ENCODE data around the gene SIL1.

SIL1 gene

DNA sequence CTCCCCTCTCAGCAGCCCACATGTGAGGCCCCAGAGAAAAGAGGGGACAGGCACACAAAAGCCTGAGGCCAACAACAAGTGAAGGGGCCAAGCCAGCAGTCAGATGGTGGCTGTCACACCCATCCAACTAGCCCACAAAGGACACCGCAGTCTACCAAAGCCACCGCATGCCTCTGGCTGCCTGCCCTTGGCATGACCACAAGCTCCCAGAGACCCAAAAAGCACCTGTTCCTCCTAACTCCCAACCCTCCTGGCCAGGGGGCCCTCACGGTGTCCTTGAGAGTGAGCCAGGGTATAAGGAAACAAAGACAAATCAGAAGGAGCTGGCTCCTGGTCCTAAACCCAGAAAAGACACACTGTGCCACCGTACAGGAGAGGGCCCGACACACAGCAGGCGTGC is 245.2 kb downstream of the SIL1 start:
- TF ChIP-seq, protein P1, sequence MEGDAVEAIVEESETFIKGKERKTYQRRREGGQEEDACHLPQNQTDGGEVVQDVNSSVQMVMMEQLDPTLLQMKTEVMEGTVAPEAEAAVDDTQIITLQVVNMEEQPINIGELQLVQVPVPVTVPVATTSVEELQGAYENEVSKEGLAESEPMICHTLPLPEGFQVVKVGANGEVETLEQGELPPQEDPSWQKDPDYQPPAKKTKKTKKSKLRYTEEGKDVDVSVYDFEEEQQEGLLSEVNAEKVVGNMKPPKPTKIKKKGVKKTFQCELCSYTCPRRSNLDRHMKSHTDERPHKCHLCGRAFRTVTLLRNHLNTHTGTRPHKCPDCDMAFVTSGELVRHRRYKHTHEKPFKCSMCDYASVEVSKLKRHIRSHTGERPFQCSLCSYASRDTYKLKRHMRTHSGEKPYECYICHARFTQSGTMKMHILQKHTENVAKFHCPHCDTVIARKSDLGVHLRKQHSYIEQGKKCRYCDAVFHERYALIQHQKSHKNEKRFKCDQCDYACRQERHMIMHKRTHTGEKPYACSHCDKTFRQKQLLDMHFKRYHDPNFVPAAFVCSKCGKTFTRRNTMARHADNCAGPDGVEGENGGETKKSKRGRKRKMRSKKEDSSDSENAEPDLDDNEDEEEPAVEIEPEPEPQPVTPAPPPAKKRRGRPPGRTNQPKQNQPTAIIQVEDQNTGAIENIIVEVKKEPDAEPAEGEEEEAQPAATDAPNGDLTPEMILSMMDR (IDR thresholded peaks at IDR 0.05; ENCODE audit: control extremely low read depth, extremely low read depth, low read depth, missing control alignments), result no peak
- POLR2A ChIA-PET, result no interaction called here
- DNase-seq (ENCODE audit: extremely low spot score), result no peak
- CTCF ChIA-PET, result interaction anchor here (0.9 to 1.6 kb wide), 2 partner anchors 9 to 25 kb away, joined by 4 to 5 read pairs; no protein-coding TSS in a partner anchor

DNA sequence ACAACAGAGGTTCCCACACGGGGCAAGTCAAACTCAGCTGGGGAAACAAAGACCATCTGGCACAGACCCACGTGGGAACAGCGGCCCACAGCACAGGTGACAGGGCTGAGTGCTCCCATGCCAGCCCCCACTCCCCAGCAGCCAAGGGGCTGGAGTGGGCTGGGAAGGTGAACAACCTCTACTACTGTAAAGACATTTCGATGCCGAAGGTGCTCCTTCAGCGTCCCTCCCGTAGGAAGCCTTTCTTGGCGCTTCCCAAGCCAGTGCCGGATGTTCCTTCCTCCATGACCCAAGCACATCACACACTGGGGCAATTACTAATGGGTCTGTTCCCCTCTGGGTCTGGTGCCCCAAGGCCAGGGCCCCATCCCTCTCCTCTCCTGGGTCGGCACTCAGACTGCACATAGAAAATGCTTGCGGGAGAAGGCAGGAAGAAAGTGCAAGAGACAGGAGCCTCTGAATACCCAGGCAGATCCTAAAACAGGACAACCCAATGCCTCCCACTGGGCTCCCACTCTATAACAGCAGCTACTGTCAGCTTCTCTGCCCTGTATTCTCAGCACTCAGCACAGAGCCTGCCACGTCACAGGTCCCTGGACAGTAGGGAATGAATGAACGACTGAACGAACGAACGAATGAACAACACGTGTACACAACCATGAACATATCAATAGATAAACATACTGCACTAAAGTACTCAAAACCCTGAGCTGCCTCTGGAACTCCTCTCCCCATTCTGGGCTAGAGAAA is 246.0 kb downstream of the SIL1 start:
- DNase-seq (ENCODE audit: extremely low spot score), result no peak
- POLR2A ChIA-PET, result no interaction called here
- TF ChIP-seq, protein P1 (IDR thresholded peaks at IDR 0.05; ENCODE audit: control extremely low read depth, extremely low read depth, low read depth, missing control alignments), result no peak
- CTCF ChIA-PET, result no interaction called here

DNA sequence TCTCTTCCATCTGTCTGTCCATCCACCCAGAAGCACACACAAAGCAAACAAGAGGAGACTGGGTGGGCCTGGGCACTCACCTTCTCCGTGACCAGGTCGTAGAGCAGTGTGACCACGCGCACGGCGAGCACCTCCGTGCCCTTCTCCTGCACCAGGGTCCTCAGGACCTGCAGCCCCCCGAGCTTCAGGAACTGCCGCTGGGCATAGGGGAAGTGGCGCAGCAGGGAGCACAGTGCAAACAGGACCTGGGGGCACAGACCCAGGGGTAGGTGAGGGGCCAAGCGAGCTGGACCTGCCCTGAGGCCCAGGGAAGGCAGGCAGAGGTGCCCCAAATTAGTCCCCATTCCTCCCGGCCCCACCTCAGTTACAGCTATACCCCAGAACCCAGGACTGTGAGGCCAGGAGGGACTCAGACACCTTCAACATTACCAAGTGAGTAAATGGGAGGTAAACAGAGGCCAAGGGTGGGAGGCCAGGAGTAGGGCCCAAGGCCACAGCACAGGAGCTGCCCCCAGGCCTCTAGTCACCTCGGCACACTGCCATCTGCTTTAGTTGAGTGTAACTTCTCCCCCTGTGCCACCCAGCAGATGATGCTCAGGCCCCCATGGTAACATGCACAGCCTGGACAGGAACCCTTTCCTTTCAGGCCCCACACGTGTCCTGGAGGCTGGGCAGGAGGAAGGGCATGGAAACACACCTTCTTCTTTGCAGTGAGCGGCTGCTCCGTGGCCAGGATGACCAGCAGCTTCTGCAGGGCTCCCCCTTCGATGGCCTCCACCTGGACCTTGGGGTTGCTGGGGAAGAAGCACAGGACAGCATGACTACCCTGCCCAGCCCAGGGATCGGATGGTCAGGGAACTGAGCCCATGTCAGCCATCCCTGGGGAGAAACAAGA is 246.8 kb downstream of the SIL1 start:
- TF ChIP-seq, protein P1 (IDR thresholded peaks at IDR 0.05; ENCODE audit: control extremely low read depth, extremely low read depth, low read depth, missing control alignments), result no peak
- no peak for DNase-seq (ENCODE audit: extremely low spot score)
- POLR2A ChIA-PET, result no interaction called here
- CTCF ChIA-PET, result interaction anchor here (1.1 to 1.8 kb wide), 2 partner anchors 15 to 24 kb away, joined by 3 to 4 read pairs; no protein-coding TSS in a partner anchor

DNA sequence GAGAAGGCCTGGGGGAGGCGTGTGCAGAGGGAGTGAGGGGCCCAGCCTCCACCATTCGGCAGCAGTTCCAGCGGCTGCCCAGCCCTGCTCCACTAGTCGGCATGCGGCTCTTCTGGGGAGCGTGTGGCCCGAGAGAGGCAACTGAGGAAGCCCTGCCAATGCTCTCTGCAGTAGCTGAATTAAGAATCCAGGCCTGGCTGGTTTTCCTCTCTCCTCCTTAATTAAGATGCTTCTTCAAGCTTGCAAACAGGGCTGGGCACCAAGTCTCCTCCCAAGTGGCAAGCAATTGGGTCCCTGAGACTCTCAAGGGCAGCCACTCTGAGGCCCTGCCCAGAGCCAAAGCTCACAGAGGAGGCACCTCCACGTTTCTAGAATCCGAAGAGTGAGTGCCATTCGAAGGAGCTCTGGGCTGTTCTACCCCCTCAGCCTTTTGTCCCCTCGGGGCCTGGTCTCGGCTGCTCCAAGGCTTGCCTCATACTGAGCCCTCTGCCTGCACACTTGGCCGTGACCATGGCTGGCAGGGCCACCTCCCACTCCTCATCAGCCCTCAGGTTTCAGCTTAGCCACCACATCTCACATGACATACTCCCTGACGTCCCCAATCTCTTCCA is 247.6 kb downstream of the SIL1 start:
- DNase-seq (ENCODE audit: extremely low spot score), result no peak
- POLR2A ChIA-PET, result no interaction called here
- CTCF ChIA-PET, result interaction anchor here (1.1 to 1.8 kb wide), 2 partner anchors 16 to 25 kb away, joined by 3 to 4 read pairs; no protein-coding TSS in a partner anchor
- TF ChIP-seq, protein P1 (IDR thresholded peaks at IDR 0.05; ENCODE audit: control extremely low read depth, extremely low read depth, low read depth, missing control alignments), result no peak

DNA sequence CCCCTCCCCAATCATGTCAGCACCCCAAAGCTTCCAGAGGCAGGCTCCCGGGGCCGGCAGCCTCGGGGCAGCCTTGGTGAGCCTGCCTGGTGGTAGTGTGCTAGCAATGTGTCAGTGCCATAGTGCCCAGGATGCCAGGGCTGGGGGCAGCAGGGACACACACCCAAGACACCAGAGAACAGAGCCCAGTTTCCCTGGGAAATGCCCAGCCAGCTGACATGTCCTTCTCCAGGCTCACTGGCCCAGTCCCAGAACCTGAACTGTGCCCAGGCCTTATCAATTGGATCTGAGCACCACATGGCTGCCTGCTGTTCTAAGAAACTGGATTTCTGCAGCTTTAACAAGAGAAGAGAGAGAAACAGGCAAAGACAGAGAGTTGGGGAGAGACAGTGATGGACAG is 248.2 kb downstream of the SIL1 start:
- DNase-seq (ENCODE audit: extremely low spot score), result no peak
- TF ChIP-seq, protein P1 (IDR thresholded peaks at IDR 0.05; ENCODE audit: control extremely low read depth, extremely low read depth, low read depth, missing control alignments), result no peak
- CTCF ChIA-PET, result interaction anchor here (1.8 kb wide), 1 partner anchor 25 kb away, joined by 4 read pairs; no protein-coding TSS in a partner anchor
- POLR2A ChIA-PET, result no interaction called here

DNA sequence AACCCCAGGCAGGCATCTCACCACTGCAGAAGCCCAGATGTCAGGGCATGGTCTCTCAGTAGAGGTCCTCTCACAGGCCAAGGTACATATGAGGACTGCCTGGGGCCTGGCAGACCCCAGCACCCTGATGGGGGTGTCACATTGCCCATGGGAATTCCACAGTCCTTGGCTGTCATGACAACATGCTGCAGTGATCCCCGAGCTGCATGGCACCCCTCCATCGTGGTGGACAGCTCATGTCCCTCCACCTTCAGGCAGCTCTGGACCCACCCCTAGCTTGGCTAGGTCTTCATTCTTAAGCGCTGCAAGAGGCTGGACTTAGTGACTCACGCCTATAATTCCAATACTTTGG is 249.0 kb downstream of the SIL1 start:
- POLR2A ChIA-PET, result no interaction called here
- CTCF ChIA-PET, result no interaction called here
- TF ChIP-seq, protein P1 (IDR thresholded peaks at IDR 0.05; ENCODE audit: control extremely low read depth, extremely low read depth, low read depth, missing control alignments), result no peak
- no peak for DNase-seq (ENCODE audit: extremely low spot score)
